ENCODE measurements around the gene DYNC2I2.
"Not testable (repeated sequence)": the region's sequence is repeated elsewhere in the genome, so short reads cannot be mapped to it uniquely, and the experiment has no call there.

The DYNC2I2 gene

DNA sequence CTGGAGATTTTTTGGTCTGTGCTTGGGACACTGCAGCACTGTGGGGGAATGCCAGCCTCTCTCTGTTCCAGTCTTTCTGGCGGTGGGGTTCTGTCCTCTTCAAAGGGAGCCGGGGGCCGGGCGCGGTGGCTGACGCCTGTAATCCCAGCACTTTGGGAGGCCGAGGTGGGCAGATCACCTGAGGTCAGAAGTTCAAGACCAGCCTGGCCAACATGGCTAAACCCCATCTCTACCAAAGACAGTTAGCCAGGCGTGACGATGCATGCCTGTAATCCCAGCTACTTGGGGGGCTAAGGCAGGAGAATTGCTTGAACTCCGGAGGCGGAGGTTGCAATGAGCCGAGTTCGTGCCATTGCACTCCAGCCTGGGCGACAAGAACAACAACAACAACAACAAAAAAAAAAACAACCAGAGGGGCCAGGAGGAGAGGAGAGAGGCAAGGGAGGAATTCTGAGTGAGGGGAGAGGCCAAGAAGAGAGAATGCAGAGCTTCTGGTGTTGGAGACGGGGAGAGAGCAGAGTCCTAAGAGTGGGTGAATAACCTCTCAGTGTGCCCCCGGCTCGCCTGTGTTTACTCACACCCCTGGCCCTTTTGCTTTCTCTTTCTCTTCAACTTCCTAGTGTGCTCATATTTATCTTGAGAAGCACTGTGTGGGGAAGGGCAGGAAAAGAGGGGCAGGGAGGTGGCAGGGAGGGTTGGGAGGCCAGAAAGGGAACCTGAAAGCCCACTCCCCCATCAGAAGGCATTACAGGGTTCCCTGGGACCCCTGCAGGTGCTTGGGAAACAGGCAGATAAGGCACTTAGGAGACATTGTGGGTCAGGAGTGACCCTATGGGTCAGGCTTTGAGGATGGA, 29.2 kb upstream of the DYNC2I2 start:
- DNase-seq (ENCODE audit: low read depth), result no peak

DNA sequence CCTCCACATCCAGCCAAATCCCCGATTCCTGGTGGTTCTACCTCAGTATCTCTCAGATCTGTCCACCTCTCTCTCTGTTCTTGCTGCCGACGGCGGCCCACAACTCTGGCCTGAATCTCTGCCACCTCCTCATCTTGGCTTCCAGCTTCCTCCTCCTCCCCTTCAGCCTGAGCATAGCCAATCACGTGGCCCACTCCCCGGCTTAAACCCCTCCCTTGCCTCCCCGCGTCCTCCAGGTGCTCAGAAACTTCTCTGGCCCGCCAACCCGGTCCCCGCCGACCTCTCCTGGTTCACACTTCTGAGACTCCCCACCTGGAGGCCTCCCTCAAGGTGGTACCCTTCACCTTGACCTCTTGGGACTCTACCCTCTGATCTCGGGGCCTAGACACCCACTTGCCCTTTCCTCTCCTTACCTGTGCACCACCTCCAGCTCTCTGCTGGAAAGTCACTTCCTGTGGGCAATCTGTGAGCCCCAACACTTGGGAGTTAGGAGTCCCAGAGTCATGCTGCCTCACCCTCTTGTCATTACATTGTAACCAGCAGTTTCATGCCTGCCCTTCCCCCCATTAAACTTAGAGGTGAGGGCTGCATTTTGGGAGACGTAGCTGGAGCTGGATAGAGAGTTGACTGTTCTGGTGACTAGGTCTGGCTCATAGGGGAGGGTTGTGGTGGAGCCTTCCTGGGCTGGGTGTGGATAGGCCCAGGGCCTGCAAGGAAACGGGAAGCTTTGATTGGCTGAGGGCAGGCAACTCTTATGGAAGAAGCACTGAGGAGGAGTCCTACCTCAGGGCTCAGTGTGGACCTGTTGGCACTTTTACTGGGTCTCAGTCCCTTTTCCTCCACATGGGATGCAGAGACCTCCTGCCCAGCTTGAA, 27.9 kb upstream of the DYNC2I2 start:
- DNase-seq (ENCODE audit: low read depth), result peak; percentile 52

DNA sequence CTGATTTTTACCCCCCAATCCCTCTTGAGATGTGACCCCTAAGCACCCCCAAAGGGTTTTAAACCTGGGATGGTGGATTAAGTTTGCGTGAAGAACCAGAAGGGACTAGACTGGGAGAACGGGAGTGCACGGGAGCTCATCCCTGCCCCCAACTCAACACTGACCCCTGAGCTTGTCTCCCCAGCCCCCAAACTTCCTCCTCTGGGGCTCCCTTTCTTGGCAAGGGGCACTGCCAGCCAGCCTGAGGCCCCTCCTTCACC, 27.3 kb upstream of the DYNC2I2 start:
- no peak for DNase-seq (ENCODE audit: low read depth)

DNA sequence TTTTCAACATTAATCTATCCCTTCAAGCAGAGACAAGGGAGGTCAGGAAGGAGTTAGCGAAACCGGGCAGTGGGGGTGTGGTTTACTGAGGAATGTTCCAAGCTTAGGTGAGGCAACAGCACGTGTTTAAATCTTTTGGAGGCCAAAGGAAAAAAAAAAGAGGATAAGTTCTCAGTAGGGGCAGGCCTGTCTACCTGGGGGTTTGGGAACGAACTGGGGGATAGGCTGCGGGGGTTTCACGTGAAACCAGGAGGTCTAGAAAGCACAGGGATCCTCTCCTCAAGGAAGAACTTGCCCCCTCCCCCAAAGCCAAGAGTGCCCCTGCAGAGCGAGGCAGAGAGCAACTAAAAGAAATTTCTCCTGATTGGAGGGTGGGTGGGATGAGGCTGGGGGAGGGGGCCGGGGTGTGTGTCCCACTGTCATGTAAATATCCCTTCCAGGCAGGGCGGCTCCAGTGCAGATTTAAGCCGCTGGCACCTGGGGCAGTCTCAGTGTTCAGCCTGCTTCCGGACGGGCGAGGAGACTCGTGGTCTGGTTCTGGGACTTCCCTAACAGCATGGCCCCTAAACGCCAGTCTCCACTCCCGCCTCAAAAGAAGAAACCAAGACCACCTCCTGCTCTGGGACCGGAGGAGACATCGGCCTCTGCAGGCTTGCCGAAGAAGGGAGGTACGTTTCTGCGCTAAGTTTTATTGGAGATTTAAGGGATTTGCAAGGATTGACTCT, 26.9 kb upstream of the DYNC2I2 start:
- DNase-seq (ENCODE audit: low read depth), result no peak

DNA sequence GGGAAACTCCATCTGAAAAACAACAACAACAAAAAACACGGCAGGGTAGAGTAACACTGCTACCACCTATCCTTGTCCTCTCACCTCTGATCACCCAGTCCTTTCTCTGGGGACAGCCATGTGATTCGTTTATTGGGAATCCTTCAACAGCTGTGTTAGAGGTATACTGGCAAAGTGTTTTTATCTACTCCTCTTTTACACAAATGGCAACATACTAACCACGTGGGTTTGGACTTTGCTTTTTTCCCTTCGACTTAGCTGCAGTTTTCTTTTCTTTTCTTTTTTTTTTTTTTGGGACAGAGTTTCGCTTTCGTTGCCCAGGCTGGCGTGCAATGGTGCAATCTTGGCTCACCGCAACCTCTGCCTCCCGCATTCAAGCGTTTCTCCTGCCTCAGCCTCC, 21.1 kb upstream of the DYNC2I2 start:
- no peak for DNase-seq (ENCODE audit: low read depth)

DNA sequence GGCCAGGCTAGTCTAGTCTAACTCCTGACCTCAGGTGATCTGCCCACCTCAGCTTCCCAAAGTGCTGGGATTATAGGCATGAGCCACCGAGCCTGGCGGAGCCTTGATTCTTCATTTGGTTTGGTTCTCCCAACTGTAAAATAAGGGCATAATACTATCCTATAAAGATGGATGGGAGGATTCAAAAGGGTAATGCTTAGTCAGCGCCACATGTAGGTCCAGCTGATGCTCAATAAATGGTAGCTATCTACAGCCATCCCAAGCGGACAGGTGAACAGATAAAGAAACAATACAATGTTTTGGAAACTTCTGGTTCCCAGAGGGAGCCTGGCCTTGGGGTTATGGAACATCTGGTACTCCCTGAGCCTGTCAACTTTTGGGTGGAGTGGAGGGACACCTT, 18.7 kb upstream of the DYNC2I2 start:
- no peak for DNase-seq (ENCODE audit: low read depth)

DNA sequence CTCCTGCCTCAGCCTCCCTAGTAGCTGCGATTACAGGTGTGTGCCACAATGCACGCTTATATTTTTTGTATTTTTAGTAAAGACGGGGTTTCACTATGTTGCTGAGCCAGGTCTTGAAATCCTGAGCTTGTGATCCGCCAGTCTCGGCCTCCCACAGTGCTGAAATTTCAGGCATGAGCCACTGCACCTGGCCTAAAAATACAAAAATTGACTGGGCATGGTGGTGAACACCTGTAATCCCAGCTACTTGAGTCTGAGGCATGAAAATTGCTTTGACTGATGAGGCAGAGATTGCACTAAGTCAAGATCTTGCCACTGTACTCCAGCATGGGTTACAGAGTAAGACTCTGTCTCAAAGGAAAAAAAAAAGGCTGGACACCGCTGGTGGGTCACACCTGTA, 13.1 kb upstream of the DYNC2I2 start:
- DNase-seq (ENCODE audit: low read depth), result no peak

DNA sequence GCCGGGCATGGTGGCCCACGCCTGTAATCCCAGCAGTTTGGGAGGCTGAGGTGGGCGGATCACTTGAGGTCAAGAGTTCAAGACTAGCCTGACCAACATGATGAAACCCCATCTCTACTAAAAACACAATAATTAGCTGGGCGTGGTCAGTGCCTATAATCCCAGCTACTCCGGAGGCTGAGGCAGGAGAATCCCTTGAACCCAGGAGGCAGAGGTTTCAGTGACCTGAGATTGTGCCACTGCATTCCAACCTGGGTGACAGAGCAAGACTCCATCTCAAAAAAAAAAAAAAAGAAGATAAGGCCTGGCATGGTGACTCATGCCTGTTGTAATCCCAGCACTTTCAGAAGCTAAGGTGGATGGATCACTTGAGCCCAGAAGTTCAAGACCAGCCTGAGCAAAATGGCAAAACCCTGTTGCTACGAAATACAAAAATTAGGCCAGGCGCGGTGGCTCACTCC, 9.9 kb upstream of the DYNC2I2 start:
- not testable (repeated sequence) for DNase-seq (ENCODE audit: low read depth)

DNA sequence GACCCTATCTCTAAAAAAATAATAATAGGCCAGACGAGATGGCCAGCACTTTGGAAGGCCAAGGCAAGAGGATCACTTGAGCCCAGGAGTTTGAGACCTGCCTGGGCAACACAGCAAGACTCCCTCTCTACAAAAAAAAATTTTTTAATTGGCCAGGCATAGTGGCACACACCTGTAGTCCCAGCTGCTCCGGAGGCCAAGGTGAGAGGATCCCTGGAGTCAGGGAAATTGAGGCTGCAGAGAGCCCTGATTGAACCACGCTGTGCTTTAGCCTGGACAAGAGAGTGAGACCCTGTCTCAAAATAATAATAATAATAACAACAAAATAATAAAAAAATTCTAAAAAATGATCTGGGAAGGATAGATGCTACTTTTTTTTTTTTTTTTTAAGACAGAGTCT, 1.1 kb upstream of the DYNC2I2 start:
- DNase-seq (ENCODE audit: low read depth), result no peak

DNA sequence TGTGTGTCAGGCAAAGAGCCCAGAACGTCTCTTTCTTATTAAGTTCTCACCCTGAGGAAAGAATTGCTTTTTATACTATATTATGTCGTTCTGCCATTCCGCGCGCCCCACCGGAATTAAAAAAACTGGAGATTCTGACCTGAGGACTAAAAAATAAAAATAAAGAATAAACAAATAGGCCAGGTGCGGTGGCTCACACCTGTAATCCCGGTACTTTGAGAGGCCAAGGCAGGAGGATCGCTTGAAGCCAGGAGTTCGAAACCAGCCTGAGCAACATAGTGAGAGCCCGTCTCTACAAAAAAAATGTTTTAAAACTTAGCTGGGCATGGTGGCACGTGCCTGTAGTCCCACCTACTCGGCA, 677 bp upstream of the DYNC2I2 start:
- DNase-seq (ENCODE audit: low read depth), result no peak

DNA sequence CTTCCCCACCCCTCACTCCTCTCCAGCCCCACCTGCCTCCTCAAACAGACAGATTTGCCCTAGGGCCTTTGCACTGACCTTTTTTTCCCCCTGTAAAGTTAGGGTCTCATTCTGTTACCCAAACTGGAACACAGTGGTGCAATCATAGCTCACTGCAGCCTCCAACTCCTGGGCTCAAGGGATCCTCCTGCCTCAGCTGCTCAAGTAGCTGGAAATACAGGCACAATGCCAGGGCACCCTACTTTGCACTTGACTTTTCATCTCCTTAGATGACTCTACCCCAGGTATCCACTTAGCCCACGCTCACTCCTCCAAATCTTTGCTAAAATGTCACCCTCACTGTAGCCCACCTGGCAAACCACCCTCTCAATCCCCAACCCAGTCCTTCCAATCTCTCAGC, 2.2 kb downstream of the DYNC2I2 start:
- no peak for DNase-seq (ENCODE audit: low read depth)

DNA sequence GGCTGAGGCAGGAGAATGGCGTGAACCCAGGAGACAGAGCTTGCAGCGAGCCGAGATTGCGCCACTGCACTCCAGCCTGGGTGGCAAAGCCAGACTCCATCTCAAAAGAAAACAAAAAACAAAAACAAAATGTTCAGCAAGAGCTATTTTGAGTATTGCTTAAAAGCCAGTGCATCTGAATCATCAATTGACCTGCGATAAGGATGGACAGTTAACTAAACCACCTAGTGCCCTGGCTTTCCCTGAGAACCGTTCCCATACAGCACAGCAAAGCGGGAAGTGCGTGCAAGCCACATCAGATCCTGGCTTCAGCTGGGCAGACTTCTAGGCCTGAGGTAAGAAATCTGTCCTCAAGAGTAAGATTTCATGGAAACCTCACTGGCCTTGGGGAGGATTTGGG, 2.7 kb downstream of the DYNC2I2 start:
- no peak for DNase-seq (ENCODE audit: low read depth)

DNA sequence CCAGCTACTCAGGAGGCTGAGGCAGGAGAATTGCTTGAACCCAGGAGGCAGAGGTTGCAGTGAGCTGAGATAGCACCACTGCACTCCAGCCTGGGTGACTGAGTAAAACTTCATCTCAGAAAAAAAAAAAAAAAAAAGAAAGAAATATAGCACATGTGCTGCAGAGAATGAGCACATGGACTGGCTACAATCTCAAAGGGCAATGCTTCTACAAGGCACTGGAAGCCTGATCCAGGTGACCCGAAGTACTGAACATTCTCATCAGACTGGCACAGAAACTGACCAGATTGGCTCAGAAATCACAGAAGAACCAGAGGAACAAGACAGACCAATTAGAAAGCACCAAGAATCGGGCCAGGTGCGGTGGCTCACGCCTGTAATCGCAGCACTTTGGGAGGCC, 4.8 kb downstream of the DYNC2I2 start:
- DNase-seq (ENCODE audit: low read depth), result no peak

DNA sequence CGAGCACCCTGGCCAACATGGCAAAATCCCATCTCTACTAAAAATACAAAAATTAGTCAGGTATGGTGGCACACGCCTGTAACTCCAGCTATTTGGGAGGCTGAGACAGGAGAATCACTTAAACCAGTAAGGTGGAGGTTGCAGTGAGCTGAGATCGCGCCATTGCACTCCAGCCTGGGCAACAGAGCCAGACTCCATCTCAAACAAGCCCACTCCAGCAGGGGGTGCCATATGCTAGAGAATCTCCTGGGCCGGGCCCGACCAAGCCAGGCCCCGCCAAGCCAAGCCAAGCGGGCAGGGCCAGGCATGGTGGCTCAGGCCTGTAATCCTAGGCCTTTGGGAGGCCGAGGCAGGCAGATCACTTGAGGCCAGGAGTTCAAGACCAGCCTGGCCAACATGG, 8.4 kb downstream of the DYNC2I2 start:
- peak; percentile 54 for DNase-seq (ENCODE audit: low read depth)

DNA sequence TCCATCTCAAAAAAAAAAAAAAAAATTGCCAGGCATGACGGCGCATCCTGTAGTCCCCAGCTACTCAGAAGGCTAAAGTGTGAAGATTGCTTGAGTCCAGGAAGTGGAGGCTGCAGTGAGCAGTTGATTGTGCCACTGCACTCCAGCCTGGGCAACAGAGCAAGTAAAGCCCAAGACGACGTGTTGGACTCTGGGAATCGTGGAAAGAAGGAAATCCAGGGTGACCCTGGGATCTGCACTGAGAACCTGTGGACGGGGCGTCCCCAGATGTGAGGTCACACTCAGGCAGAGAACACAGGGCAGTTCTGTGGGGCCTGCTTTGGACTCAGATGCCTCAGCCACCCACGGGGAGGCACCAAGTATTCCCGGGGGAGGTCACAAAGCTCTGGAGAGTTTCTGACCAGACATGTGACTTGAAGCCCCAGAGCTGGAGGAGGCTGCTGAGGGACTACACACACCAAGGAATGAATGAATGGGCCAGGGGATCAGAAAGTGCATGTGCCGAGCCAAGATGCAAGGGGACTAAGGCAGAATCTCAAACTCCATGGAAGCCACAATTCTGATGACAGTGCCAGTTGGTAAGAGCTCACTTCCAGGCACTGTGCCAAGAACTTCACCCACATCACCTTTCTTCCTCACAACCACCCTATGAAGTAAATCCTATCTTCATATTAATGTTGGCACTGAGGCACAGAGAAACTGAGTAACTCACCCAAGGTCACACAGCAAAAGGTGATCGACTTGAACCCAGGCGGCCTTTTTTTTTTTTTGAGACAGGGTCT, 12.9 kb downstream of the DYNC2I2 start:
- no peak for DNase-seq (ENCODE audit: low read depth)

DNA sequence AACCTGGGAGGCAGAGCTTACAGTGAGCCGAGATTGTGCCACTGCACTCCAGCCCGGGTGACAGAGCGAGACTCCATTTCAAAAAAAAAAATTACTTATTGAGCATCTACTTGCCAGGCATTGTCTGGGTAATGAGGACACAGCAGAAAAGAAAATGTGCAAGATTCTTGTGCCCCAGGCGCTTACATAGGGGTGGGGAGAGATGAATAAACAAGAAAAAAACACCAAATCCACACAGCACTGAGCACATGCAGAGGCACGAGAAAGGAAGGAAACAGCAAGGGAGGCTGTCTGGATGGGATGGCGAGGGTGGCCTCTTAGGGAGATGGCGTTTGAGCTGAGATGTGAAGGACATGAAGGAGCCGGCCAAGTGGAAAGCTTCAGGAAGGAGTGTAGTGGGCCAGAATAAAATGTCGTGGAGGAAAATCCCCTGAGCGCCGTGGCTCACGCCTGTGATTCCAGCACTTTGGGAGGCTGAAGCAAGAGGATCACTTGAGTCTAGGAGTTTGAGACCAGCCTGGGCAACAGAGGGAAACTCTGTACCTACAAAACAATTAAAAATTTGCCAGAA, 13.9 kb downstream of the DYNC2I2 start:
- DNase-seq (ENCODE audit: low read depth), result no peak

DNA sequence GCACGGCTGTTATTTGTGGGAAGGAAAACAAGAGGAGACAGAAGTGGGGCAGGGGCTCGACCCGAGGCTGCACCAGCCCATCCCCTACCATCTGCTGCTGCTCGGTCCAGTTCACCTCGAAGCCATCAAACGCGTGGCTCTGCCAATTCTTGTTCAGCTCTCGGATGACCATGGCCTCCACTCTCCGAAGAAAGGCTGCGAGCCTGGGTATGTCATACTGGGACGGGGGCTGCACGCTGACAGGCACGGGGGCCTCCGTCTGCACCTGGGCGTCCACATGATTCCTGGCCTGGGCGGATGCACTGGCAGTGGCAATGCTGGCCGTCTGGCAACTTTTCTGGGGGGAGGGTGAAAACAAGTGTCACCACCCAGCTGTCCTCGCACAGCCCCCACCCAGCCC, 16.0 kb downstream of the DYNC2I2 start:
- no peak for DNase-seq (ENCODE audit: low read depth)

DNA sequence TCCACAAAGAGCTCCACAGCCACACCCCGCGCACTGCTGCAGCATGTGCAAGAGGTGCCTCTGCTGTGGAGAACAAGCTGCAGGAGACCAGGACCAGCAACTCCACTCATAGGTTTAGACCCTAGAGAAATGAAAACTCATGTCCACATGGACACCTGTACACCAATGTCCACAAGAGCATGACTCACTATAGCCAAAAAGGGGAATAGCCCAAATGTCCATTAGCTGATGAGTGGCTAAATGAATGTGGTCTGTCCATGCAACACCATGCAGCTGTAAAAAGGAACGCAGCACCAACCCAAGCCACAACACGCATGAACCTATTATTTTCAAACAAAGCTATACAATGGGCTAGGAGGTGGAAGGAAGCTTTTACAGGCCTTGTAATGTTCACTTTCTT, 18.1 kb downstream of the DYNC2I2 start:
- DNase-seq (ENCODE audit: low read depth), result no peak

DNA sequence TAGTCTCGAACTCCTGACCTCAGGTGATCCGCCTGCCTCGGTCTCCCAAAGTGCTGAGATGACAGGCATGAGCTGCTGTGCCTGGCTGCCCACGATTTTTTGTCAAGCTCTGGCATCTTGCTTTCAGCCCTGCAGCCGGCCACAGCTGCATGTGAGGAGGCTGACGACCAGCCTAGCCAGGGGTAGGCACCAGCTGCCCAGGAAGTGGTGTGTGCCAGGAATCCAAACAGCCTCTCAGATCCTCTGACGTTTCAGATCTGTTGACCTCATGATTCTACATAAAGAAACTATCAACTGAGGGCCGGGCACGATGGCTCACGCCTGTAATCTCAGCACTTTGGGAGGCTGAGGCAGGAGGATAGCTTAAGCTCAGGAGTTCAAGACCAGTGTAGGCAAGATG, 19.0 kb downstream of the DYNC2I2 start:
- no peak for DNase-seq (ENCODE audit: low read depth)

DNA sequence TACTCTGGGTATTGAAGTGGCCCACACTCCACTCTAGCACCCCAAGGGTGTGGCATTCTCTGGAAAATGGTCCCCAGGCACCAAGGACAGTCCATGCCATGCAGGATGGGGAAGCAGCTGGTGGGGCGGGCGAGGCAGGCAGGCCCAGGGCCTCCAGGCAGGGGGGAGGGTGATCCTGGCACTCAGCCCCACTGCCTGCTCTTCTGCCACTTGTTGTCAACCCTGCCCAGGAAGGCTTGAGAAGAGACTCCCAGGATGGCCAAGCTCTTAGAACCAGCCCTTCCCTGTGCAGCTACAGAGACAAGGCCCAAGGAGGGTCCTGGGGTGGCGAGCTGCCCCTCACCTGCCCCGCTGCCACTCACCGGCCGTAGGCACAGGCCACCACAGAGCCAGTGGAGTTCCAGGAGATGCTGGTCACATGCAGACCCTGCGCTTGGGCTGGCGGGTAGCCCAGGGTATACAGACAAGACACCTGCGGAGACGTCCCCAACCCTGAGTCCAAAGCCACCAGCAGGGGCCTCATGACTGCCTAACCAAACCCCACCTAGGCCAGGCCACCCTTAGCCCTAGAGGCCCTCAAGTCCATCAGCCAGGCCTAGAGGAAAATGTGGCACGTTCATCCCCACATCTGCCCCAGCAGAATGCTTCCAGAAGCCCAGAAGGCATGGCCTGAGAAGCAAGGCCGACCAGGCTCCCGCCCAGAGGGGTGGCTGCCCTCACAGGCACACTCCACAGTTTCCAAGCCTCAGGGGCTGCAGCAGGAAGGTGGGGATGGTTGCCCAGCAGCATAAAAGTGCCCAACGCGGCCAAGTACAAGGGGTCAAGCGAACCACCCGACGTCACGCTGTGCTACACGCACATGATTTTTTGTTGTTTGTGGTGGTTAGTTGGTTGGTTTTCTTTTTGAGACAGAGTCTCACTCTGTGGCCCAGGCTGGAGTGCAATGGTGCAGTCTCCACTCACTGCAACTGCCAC, 19.8 kb downstream of the DYNC2I2 start:
- no peak for DNase-seq (ENCODE audit: low read depth)

DNA sequence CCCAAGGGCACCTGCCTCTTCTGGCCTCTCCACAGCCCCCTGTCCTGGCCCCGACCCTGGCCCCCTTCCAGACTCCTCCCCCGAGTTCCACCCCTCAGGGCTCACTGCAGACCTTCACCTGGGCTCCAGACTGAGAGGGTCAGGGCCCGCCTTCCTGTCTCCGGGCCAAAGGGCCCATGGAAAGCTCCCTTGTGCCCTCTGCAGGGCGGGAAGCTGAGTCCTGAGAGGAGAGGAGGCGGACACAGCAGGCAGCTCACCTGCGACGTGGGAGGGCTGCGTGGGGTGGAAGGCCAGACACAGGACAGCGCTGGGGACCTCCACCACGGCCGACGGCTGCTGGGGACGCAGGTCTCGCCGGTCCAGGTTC, 20.6 kb downstream of the DYNC2I2 start:
- DNase-seq (ENCODE audit: low read depth), result no peak
